ENCODE measurements around the gene CNTNAP5. TPM values are rescaled to one million over a fixed set of nuclear protein-coding genes. Genes with fewer than 3 reads are reported as not detected.

CNTNAP5 gene
- total and polyA plus RNA-seq, 3 donors from 2014 or later: 0.29 to 0.39 (median 0.31) TPM

DNA sequence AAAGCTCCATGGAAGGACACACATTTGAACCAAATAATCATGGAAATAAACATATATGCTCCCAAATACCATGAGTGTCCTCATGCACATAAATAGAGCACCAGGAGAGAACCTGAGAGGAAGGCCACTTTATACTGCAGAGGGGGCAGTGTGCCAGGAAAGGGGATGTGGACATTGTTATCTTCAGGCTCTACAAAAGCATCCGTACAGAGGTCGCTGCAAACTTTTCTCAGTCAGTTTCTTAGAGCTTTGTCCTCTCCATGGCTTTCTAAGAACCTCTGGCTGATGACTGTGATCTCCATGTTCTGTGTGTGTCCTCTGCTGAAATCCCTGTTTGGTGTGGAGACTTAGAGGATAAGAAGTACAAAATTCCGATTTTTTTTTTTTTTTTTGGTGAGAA lies 515.7 kb downstream of the CNTNAP5 start:
- intact Hi-C loops (cut with DNase I; ENCODE audit: low total_unique reads): no loop called here
- Histone ChIP-seq H3K4me1 (no peaks in the 10 kb centered on the region), H3K36me3 (ENCODE audit: low read depth, missing control alignments) (no peaks in the 10 kb centered on the region), H3K9me3 (no peaks in the 10 kb centered on the region), H3K27ac (no peak overlapping the region), H3K27me3 (no peaks in the 10 kb centered on the region), H3K4me3 (no peak overlapping the region)
- no peak for DNase-seq
- WGBS, 2 donors: 76 to 88% methylated on average over 3 of the region's 3 CpGs
- TF ChIP-seq, protein P1, sequence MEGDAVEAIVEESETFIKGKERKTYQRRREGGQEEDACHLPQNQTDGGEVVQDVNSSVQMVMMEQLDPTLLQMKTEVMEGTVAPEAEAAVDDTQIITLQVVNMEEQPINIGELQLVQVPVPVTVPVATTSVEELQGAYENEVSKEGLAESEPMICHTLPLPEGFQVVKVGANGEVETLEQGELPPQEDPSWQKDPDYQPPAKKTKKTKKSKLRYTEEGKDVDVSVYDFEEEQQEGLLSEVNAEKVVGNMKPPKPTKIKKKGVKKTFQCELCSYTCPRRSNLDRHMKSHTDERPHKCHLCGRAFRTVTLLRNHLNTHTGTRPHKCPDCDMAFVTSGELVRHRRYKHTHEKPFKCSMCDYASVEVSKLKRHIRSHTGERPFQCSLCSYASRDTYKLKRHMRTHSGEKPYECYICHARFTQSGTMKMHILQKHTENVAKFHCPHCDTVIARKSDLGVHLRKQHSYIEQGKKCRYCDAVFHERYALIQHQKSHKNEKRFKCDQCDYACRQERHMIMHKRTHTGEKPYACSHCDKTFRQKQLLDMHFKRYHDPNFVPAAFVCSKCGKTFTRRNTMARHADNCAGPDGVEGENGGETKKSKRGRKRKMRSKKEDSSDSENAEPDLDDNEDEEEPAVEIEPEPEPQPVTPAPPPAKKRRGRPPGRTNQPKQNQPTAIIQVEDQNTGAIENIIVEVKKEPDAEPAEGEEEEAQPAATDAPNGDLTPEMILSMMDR (IDR thresholded peaks at IDR 0.05): no peak
- no peak for TF ChIP-seq POLR2A (IDR thresholded peaks at IDR 0.05)

DNA sequence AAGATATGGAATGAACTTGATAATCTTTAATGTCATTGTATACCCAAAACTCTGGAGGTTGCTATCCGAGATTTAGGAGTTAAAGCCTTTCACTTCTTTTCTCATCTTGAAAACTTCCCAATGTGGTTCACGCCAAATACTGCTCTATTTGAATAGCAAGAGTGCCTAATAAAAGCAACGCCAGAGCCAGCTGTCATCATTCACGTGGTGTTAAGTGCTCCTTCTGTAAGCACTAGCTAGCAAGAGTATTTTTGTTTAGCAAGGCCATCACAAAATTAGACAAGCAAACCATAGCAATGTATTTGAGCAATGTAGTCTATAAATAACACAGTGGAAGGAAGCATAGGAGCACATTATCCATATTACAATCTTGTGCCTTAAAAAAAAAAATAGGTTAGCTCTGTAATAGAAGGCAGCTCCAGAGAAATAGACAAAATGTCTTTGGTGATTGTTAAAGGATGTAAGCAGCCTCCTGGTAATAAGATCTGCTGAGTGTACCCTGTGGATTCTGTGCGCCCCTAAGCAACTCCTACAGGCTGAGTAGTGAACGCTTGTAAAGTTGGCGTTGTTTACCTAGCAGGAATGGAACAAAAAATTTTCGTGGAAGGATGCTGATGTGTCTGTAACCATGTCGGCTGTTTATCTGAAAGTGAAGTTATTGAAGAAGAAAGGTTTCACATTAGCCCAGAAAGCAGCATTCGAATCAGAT lies 518.0 kb downstream of the CNTNAP5 start:
- Histone ChIP-seq H3K27me3 (no peaks in the 10 kb centered on the region), H3K27ac (no peak overlapping the region), H3K4me3 (no peak overlapping the region), H3K4me1 (no peaks in the 10 kb centered on the region), H3K36me3 (ENCODE audit: low read depth, missing control alignments) (no peaks in the 10 kb centered on the region), H3K9me3 (no peaks in the 10 kb centered on the region)
- 77 to 82% methylated on average over 10 of the region's 10 CpGs for WGBS, 2 donors
- TF ChIP-seq, protein P1 (IDR thresholded peaks at IDR 0.05): no peak
- no peak for TF ChIP-seq POLR2A (IDR thresholded peaks at IDR 0.05)
- intact Hi-C loops (cut with DNase I; ENCODE audit: low total_unique reads): no loop called here
- DNase-seq: no peak

DNA sequence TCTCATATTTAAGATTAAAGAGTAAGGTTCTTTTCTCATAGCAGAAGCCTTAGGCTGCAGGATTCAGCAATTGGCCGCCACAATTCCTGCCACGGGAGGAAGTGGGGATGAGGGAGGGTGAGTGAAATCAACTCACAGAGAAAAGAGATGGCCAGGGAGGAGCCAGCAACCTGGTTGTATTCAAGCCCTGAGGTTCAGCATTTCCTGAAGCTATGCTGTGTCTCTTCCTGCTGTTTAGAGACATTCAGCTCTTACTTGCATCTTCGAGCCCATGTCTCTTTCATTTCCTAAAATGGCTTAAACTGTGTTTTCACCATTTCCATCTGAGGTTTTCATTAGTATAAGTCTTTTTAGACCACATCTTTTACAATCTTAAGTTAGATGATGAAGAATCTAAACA lies 522.6 kb downstream of the CNTNAP5 start:
- Histone ChIP-seq H3K9me3 (no peaks in the 10 kb centered on the region), H3K4me3 (no peak overlapping the region), H3K4me1 (no peaks in the 10 kb centered on the region), H3K27me3 (no peaks in the 10 kb centered on the region), H3K36me3 (ENCODE audit: low read depth, missing control alignments) (no peaks in the 10 kb centered on the region), H3K27ac (no peak overlapping the region)
- no peak for TF ChIP-seq POLR2A (IDR thresholded peaks at IDR 0.05)
- TF ChIP-seq, protein P1 (IDR thresholded peaks at IDR 0.05): no peak
- no peak for DNase-seq
- intact Hi-C loops (cut with DNase I; ENCODE audit: low total_unique reads): no loop called here
- 67 to 75% methylated on average over 3 of the region's 3 CpGs for WGBS, 2 donors

DNA sequence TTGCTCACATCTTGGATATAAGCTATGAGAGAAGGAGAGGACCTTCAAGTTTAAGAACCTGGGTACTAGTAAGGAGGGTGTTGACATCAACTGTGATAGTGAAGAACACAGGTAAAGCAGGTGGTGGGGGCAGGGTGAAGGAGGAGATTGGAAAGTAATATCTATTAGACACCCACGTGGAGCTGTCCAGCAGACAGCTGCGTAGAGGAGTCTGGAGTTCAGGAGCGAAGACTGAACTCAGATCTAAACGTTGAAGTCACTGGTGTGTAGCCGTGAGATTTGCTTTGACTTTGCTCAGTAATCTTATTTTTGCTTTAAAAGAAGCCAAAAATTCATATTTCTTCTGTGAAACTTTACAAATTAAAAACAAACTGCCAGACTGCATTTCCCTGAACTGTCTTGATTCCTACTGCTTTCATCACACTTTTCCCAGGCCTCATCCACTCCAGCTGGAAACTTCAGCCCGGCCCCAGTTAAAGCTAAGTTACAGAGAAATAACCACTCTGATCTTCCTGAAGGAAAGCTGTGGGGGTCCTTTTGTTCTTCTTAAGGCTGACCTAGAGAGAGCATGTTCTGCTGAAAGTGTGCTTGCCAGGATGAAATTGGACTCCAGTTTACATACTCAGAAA lies 533.3 kb downstream of the CNTNAP5 start:
- no peaks in the 10 kb centered on the region for H3K36me3 ChIP-seq (ENCODE audit: low read depth, missing control alignments)
- H3K9me3 ChIP-seq: no peaks in the 10 kb centered on the region
- intact Hi-C loops (cut with DNase I; ENCODE audit: low total_unique reads): no loop called here
- DNase-seq: no peak
- H3K27me3 ChIP-seq: no peaks in the 10 kb centered on the region
- no peak overlapping the region for H3K27ac ChIP-seq
- WGBS, 2 donors: 71 to 72% methylated on average over 6 of the region's 6 CpGs
- TF ChIP-seq POLR2A (IDR thresholded peaks at IDR 0.05): no peak
- TF ChIP-seq, protein P1 (IDR thresholded peaks at IDR 0.05): no peak
- H3K4me1 ChIP-seq: no peaks in the 10 kb centered on the region
- H3K4me3 ChIP-seq: no peak overlapping the region
